Erythroblast (primary cell): ENCODE measurements around the gene KLHL5.

ENCODE experiments used
- GATA1 ChIP-seq: IDR thresholded peaks from 2 replicates; pipeline ENCODE4 v1.6.1; 2011; ENCODE audit warnings: low read depth, mild to moderate bottlenecking, control low read depth, low read length, moderate library complexity
- POLR2A ChIP-seq: IDR thresholded peaks from 2 replicates; pipeline ENCODE4 v1.6.1; 2011; ENCODE audit warnings: mild to moderate bottlenecking, low read length

- TF ChIP-seq POLR2A (no peak), GATA1 (no peak)
These were observed 39.8 kb upstream of the KLHL5 start for GRCh38 chr4:39022241-39022640.
